GM12878 (cell line): ENCODE measurements around the gene BRICD5.

Source experiments
- CEBPB ChIP-seq, 2 experiments: fragments of 150-350 bp in 1 of 2; IDR thresholded peaks; 2 replicates each; pipeline ENCODE4 v1.6.1; 2012 to 2014; ENCODE audit warnings: low read depth in 2 of 2, low read length in 2 of 2, borderline replicate concordance in 1 of 2, inconsistent platforms in 1 of 2
- IKZF1 ChIP-seq: fragments of 450-650 bp; conservative IDR thresholded peaks from 2 replicates; pipeline ENCODE4 v1.6.1; 2017; ENCODE audit warnings: antibody characterized with exemption, mild to moderate bottlenecking
- MXI1 ChIP-seq: fragments of 150-350 bp; IDR thresholded peaks from 2 replicates; pipeline ENCODE4 v1.6.1; 2011; ENCODE audit warnings: low read depth, mild to moderate bottlenecking, inconsistent platforms, low read length, improper control_type of control experiment
- POLR2A ChIP-seq: IDR thresholded peaks from 2 replicates; pipeline ENCODE4 v1.6.1; 2011; ENCODE audit warnings: low read depth, mild to moderate bottlenecking, low read length
- RAD21 ChIP-seq: IDR thresholded peaks from 2 replicates; pipeline ENCODE4 v1.6.1; 2011; ENCODE audit warnings: mild to moderate bottlenecking, low read depth, low read length, moderate library complexity; ENCODE audit not compliant: insufficient read depth
- TCF7 ChIP-seq: IDR thresholded peaks from 2 replicates; pipeline ENCODE4 v1.6.1; 2014; ENCODE audit warnings: antibody characterized with exemption, borderline replicate concordance
- TF ChIP-seq, protein P1 (sequence below), 3 experiments: IDR thresholded peaks in 2 of 3; conservative IDR thresholded peaks in 1 of 3; 2 replicates each; pipeline ENCODE4 v1.5.1; 2011; ENCODE audit warnings: low read depth in 3 of 3, low read length in 3 of 3, mild to moderate bottlenecking in 3 of 3, control low read depth in 2 of 3, moderate library complexity in 2 of 3, inconsistent platforms in 1 of 3, mixed read lengths in 1 of 3; ENCODE audit not compliant: control insufficient read depth in 2 of 3, insufficient read depth in 1 of 3; ENCODE audit errors: extremely low read depth in 1 of 3

DNA sequence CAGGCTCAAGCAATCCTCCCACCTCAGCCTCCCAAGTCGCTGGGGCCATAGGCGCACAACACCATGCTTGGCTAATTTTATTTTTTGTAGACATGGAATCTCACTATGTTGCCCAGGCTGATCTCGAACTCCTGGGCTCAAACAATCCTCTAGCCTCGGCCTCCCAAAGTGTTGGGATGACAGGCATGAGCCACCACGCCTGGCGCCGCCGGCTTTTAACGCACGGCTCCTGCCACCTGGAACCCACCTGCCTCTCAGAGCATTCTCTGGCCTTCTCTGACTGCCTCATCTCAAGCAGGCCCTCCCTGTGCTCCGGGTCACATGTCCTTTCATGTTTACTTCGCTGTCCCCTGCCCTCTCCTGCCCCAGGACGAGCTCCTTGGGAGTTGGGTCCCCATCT, 24.6 kb downstream of the BRICD5 start:
- TF ChIP-seq CEBPB (IDR thresholded peaks at IDR 0.05; ENCODE audit: borderline replicate concordance in 1 of 2, low read depth in 2 of 2, low read length in 2 of 2) (no peak), POLR2A (no peak), IKZF1 (no peak), TCF7 (no peak), MXI1 (no peak), RAD21 (no peak)
- TF ChIP-seq, protein P1, sequence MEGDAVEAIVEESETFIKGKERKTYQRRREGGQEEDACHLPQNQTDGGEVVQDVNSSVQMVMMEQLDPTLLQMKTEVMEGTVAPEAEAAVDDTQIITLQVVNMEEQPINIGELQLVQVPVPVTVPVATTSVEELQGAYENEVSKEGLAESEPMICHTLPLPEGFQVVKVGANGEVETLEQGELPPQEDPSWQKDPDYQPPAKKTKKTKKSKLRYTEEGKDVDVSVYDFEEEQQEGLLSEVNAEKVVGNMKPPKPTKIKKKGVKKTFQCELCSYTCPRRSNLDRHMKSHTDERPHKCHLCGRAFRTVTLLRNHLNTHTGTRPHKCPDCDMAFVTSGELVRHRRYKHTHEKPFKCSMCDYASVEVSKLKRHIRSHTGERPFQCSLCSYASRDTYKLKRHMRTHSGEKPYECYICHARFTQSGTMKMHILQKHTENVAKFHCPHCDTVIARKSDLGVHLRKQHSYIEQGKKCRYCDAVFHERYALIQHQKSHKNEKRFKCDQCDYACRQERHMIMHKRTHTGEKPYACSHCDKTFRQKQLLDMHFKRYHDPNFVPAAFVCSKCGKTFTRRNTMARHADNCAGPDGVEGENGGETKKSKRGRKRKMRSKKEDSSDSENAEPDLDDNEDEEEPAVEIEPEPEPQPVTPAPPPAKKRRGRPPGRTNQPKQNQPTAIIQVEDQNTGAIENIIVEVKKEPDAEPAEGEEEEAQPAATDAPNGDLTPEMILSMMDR (IDR thresholded peaks at IDR 0.05 in 2 of 3, conservative IDR thresholded peaks at IDR 0.05 in 1 of 3; ENCODE audit: control insufficient read depth in 2 of 3, extremely low read depth in 1 of 3, insufficient read depth in 1 of 3, low read depth in 3 of 3, low read length in 3 of 3) = no peak
